K562 (cell line): ENCODE measurements around the gene MILR1. TPM values are rescaled to one million over a fixed set of nuclear protein-coding genes. Genes with fewer than 3 reads are reported as not detected.

ENCODE experiments used
- BDP1 ChIP-seq: IDR thresholded peaks from 3 replicates; pipeline ENCODE4 v1.6.1; 2011; ENCODE audit not compliant: insufficient read length, insufficient read depth
- CEBPZ ChIP-seq: fragments of 150-350 bp; IDR thresholded peaks from 2 replicates; pipeline ENCODE4 v1.6.1; 2014; ENCODE audit warnings: low read depth, mild to moderate bottlenecking, low read length, borderline replicate concordance
- CREBBP ChIP-seq: IDR thresholded peaks from one replicate; pipeline ENCODE4 v1.6.1; 2012; ENCODE audit warnings: low read depth, mild to moderate bottlenecking, control low read depth, inconsistent platforms, low read length
- E2F4 ChIP-seq: sonication (generic); formaldehyde crosslinking; IDR thresholded peaks from 2 replicates; pipeline ENCODE4 v1.8.0; 2022; ENCODE audit warnings: mild to moderate bottlenecking, low read depth, missing genetic modification reagents
- EP400 ChIP-seq: fragments of 450-650 bp; IDR thresholded peaks from 2 replicates; pipeline ENCODE4 v1.6.1; 2017; ENCODE audit warnings: antibody characterized with exemption, mild to moderate bottlenecking, moderate library complexity
- FOXJ2 ChIP-seq: fragments of 200-800 bp; sonication (Bioruptor generic); IDR thresholded peaks from 2 replicates; pipeline ENCODE4 v1.6.1; 2016; ENCODE audit warnings: missing genetic modification characterization, missing compliant biosample characterization
- GABPB2 ChIP-seq: fragments of 250-450 bp; sonication (Bioruptor Pico); conservative IDR thresholded peaks from 2 replicates; pipeline ENCODE4 v1.5.1; 2021; ENCODE audit warnings: mild to moderate bottlenecking
- HDAC6 ChIP-seq: IDR thresholded peaks from 2 replicates; pipeline ENCODE4 v1.6.1; 2012; ENCODE audit warnings: low read depth, mild to moderate bottlenecking, control low read depth, inconsistent platforms, low read length, moderate library complexity
- HNRNPL ChIP-seq: fragments of 200-400 bp; formaldehyde crosslinking; IDR thresholded peaks from 2 replicates; pipeline ENCODE4 v1.6.1; 2017; ENCODE audit warnings: low read depth, mild to moderate bottlenecking, low read length
- ILK ChIP-seq: fragments of 450-650 bp; IDR thresholded peaks from 2 replicates; pipeline ENCODE4 v1.6.1; 2016; ENCODE audit warnings: missing genetic modification characterization, low read depth, mild to moderate bottlenecking, missing compliant biosample characterization, moderate library complexity, borderline replicate concordance
- KAT2B ChIP-seq: IDR thresholded peaks from one replicate; pipeline ENCODE4 v1.6.1; 2012; ENCODE audit warnings: low read depth, mild to moderate bottlenecking, control low read depth, inconsistent platforms, low read length, moderate library complexity
- KDM1A ChIP-seq, 2 experiments: fragments of 450-650 bp; IDR thresholded peaks; 2 replicates each; pipeline ENCODE4 v1.6.1; 2016; ENCODE audit warnings: mild to moderate bottlenecking in 2 of 2
- L3MBTL2 ChIP-seq: fragments of 450-650 bp; IDR thresholded peaks from 2 replicates; pipeline ENCODE4 v1.6.1; 2016; ENCODE audit warnings: mild to moderate bottlenecking, moderate library complexity
- MAFG ChIP-seq: fragments of 450-650 bp; conservative IDR thresholded peaks from 2 replicates; pipeline ENCODE4 v1.6.1; 2016; ENCODE audit warnings: missing genetic modification characterization, missing compliant biosample characterization
- NR3C1 ChIP-seq: sonication (generic); formaldehyde crosslinking; IDR thresholded peaks from 2 replicates; pipeline ENCODE4 v1.8.1; 2022; ENCODE audit warnings: missing genetic modification reagents
- RBBP5 ChIP-seq: fragments of 200-600 bp; sonication (generic); IDR thresholded peaks from 2 replicates; pipeline ENCODE4 v1.6.1; 2012; ENCODE audit warnings: borderline replicate concordance, mild to moderate bottlenecking, low read length, control low read depth, inconsistent platforms; ENCODE audit not compliant: insufficient read depth, poor library complexity, severe bottlenecking
- RBFOX2 ChIP-seq: fragments of 200-400 bp; formaldehyde crosslinking; IDR thresholded peaks from 2 replicates; pipeline ENCODE4 v1.6.1; 2017; ENCODE audit warnings: low read depth, mild to moderate bottlenecking, low read length, moderate library complexity
- RBM15 ChIP-seq: fragments of 200-400 bp; formaldehyde crosslinking; IDR thresholded peaks from 2 replicates; pipeline ENCODE4 v1.6.1; 2018; ENCODE audit warnings: mild to moderate bottlenecking, low read length, moderate library complexity; ENCODE audit not compliant: insufficient read depth
- SIX5 ChIP-seq, 2 experiments: IDR thresholded peaks; 2 replicates each; pipeline ENCODE4 v1.6.1; 2011; ENCODE audit warnings: low read length in 2 of 2, borderline replicate concordance in 1 of 2, low read depth in 1 of 2, mild to moderate bottlenecking in 1 of 2, moderate library complexity in 1 of 2; ENCODE audit not compliant: insufficient read depth in 1 of 2
- SRSF7 ChIP-seq: fragments of 200-400 bp; formaldehyde crosslinking; optimal IDR thresholded peaks from 2 replicates; pipeline ENCODE3; 2017; ENCODE audit warnings: mild to moderate bottlenecking, low read depth, low read length
- ZFP30 ChIP-seq: fragments of 250-450 bp; sonication (Bioruptor Pico); IDR thresholded peaks from 2 replicates; pipeline ENCODE4 v1.8.0; 2022; ENCODE audit warnings: moderate library complexity, mild to moderate bottlenecking, inconsistent platforms, borderline replicate concordance
- ZFPM2 ChIP-seq: fragments of 250-450 bp; sonication (Bioruptor Pico); IDR thresholded peaks from 2 replicates; pipeline ENCODE4 v1.5.1; 2022; ENCODE audit warnings: mild to moderate bottlenecking
- ZNF232 ChIP-seq: sonication (generic); formaldehyde crosslinking; IDR thresholded peaks from 2 replicates; pipeline ENCODE4 v1.8.0; 2022; ENCODE audit warnings: mild to moderate bottlenecking, missing genetic modification reagents
- ZNF586 ChIP-seq: fragments of 450-650 bp; formaldehyde crosslinking; conservative IDR thresholded peaks from 2 replicates; pipeline ENCODE4 v1.4.0; 2020; ENCODE audit warnings: mild to moderate bottlenecking, moderate library complexity
- ZNF707 ChIP-seq: fragments of 250-450 bp; sonication (Bioruptor Pico); conservative IDR thresholded peaks from 2 replicates; pipeline ENCODE4 v1.8.0; 2022; ENCODE audit warnings: inconsistent platforms, mild to moderate bottlenecking, moderate library complexity
- polyA plus RNA-seq, 8 experiments: library from polyadenylated mRNA; depleted of rRNA in 4 of 8; stranded (reverse) in 5 of 8; unstranded in 3 of 8; fragments of >200 nt; fragmentation: Nextera tagmentation in 2 of 8; fragmentation: Illumina TruSeq in 1 of 8; extraction: Ambion mirVana in 2 of 8; extraction: Trizol in 1 of 8; gene quantifications; 2 replicates each; pipeline versions ENCODE4 v1.2.1 to v1.2.3, GENCODE V29; 2011 to 2014; ENCODE audit warnings: inconsistent platforms in 1 of 8, missing spikeins in 1 of 8
- total RNA-seq, 7 experiments: library from RNA; depleted of rRNA in 6 of 7; stranded (reverse); fragments of >200 nt in 6 of 7; fragmentation: Illumina TruSeq in 2 of 7; extraction: Trizol in 2 of 7; gene quantifications; 2 replicates each; pipeline versions ENCODE4 v1.2.1 to v1.2.3, GENCODE V29; 2011 to 2021; ENCODE audit warnings: low replicate concordance in 1 of 7

MILR1 gene
- total and polyA plus RNA-seq, 9 of the 15 experiments (the other 6 are each of a cell fraction or from before 2014, with no cell fraction given), result 3.8 to 14.1 (median 7.1) TPM

GRCh38 chr17:64496786-64497564 is 48.1 kb downstream of the MILR1 start, which contains the start of gene POLG2 (continued):
- TF ChIP-seq KAT2B (no peak), ILK (tag) (0 out of 2 replicates have a peak, but pooled peaks have one; percentile 48), EP400 (peak; percentile 96), CEBPZ (no peak), HNRNPL (no peak), KDM1A (IDR thresholded peaks at IDR 0.05) (peak; percentile 45 to 59; a peak in 2 of 4 replicates), HDAC6 (no peak), BDP1 (no peak), E2F4 (CRISPR knock-in tag) (no peak), L3MBTL2 (peak; percentile 84), SRSF7 (no peak), ZFP30 (CRISPR knock-in tag) (no peak), RBBP5 (peak; percentile 66), CREBBP (no peak), ZNF707 (CRISPR knock-in tag) (no peak; the same call in 1 of the 2 replicates), ZFPM2 (CRISPR knock-in tag) (no peak), GABPB2 (CRISPR knock-in tag) (no peak), FOXJ2 (no peak), NR3C1 (CRISPR knock-in tag) (no peak), ZNF232 (CRISPR knock-in tag) (no peak), MAFG (tag) (no peak), RBFOX2 (peak; percentile 96), ZNF586 (no peak), RBM15 (no peak), SIX5 (IDR thresholded peaks at IDR 0.05; ENCODE audit: borderline replicate concordance in 1 of 2, insufficient read depth in 1 of 2, low read depth in 1 of 2, low read length in 2 of 2) (no peak)
